DOHH2 (cell line): ENCODE results near the gene AVPR2.

ENCODE experiments used
- CTCF ChIP-seq: fragments of 200-600 bp; sonication (generic); IDR thresholded peaks from one replicate; pipeline ENCODE4 v1.5.1; 2014; ENCODE audit warnings: antibody characterized with exemption, mild to moderate bottlenecking, low read depth, low read length; ENCODE audit not compliant: poor library complexity, severe bottlenecking
- EZH2phosphoT487 ChIP-seq: fragments of 200-600 bp; sonication (generic); IDR thresholded peaks from 2 replicates; pipeline ENCODE4 v1.6.1; 2017; ENCODE audit warnings: borderline replicate concordance, mild to moderate bottlenecking, antibody characterized with exemption, low read length, moderate library complexity, mixed read lengths

- TF ChIP-seq CTCF (no peak), EZH2phosphoT487 (no peak)
Observed at GRCh38 chrX:153931748-153932147, 27.3 kb downstream of the AVPR2 start.
